Esophagus muscularis mucosa (tissue), 3 donors: Measurements from ENCODE around the gene GUCY2D.

Source experiments
- POLR2A ChIP-seq: fragments of 450-650 bp; IDR thresholded peaks from one replicate; pipeline ENCODE4 v1.6.1; 2017; ENCODE audit warnings: antibody characterized with exemption, moderate library complexity, mild to moderate bottlenecking, low read depth
- POLR2AphosphoS5 ChIP-seq, 2 donors: sonication (generic); formaldehyde crosslinking; IDR thresholded peaks; one replicate each; pipeline ENCODE4 v1.6.1; 2017; ENCODE audit warnings: antibody characterized with exemption in 2 of 2
- TF ChIP-seq, protein P1 (sequence below), 3 experiments: fragments of 200-600 bp in 2 of 3; fragments of 450-650 bp in 1 of 3; sonication (generic) in 2 of 3; IDR thresholded peaks; one replicate each; pipeline ENCODE4 v1.5.1; 2017 to 2019; ENCODE audit warnings: antibody characterized with exemption in 3 of 3, mild to moderate bottlenecking in 2 of 3, moderate library complexity in 1 of 3

DNA sequence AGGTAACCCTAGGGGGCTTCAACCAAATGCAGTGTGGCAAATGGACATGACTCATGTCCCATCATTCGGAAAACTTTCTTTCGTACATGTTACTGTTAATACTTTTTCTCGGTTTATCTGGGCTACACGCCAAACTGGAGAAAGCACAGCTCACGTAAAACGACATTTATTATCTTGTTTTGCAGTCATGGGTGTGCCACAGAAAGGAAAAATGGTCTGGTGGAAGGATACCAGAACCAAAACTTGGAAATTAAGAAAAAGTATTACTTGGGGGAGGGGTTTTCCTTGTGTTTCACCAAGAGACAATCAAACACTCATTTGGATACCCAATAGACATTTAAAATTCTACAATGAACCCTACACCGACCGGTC lies 60.0 kb downstream of the GUCY2D start:
- TF ChIP-seq, protein P1, sequence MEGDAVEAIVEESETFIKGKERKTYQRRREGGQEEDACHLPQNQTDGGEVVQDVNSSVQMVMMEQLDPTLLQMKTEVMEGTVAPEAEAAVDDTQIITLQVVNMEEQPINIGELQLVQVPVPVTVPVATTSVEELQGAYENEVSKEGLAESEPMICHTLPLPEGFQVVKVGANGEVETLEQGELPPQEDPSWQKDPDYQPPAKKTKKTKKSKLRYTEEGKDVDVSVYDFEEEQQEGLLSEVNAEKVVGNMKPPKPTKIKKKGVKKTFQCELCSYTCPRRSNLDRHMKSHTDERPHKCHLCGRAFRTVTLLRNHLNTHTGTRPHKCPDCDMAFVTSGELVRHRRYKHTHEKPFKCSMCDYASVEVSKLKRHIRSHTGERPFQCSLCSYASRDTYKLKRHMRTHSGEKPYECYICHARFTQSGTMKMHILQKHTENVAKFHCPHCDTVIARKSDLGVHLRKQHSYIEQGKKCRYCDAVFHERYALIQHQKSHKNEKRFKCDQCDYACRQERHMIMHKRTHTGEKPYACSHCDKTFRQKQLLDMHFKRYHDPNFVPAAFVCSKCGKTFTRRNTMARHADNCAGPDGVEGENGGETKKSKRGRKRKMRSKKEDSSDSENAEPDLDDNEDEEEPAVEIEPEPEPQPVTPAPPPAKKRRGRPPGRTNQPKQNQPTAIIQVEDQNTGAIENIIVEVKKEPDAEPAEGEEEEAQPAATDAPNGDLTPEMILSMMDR (IDR thresholded peaks at IDR 0.05): no peak
- TF ChIP-seq POLR2A (no peak), POLR2AphosphoS5 (IDR thresholded peaks at IDR 0.05) (no peak)
